HG02870 (cell line): ENCODE data around the gene ZNF487.
"Not testable (repeated sequence)": the region's sequence is repeated elsewhere in the genome, so short reads cannot be mapped to it uniquely, and the experiment has no call there.

Experiments used
- ATAC-seq: cut with Tn5 transposase; IDR thresholded peaks from one replicate; pipeline ENCODE4 v1.9.1; 2021; ENCODE audit warnings: mild to moderate bottlenecking, moderate library complexity; ENCODE audit not compliant: unreplicated experiment

Gene ZNF487

DNA sequence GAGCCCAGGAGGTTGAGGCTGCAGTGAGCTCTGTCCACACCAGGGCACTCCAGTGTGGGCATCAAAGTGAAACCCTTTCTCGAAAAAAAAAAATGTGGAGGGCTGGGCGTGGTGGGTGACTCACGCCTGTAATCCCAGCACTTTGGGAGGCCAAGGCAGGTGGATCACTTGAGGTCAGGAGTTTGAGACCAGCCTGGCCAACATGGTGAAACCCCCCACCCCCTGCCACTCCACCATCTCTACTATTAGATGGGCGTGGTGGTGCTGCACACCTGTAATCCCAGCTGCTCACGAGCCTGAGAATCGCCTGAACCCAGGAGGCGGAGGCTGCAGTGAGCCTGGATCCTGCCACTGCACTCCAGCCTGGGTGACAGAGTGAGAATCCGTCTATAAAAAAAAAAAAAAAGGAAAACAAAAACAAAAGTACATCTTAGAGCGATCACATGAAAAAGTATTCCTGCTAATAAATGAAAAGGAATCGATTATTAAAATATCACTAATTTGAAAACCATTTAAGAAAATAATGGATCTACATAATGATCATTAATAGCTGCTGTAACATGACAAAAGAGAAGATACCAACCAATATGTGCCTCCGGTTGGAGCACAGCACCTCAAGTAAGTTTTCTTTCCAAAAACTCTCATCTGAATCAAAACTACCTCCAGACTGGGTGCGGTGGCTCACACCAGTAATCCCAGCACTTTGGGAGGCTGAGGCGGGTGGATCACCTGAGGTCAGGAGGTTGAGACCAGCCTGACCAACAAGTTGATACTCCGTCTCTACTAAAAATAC lies 32.8 kb upstream of the ZNF487 start:
- no peak for ATAC-seq

DNA sequence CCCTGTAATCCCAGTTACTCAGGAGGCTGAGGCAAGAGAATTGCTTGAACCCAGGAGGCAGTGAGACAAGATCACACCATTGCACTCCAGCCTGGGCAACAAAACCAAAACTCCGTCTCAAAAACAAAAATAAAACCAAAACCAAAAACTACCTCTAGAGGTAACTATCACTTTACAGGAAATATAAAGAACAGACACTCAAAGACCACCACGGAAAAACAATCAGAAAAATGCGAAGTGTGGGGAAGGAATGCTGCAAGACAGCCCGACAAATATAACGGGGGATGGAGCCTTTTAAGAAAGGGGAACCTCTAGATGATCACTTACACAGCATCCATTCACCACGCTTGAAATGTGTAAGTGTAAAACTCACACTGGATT lies 32.2 kb upstream of the ZNF487 start:
- no peak for ATAC-seq

DNA sequence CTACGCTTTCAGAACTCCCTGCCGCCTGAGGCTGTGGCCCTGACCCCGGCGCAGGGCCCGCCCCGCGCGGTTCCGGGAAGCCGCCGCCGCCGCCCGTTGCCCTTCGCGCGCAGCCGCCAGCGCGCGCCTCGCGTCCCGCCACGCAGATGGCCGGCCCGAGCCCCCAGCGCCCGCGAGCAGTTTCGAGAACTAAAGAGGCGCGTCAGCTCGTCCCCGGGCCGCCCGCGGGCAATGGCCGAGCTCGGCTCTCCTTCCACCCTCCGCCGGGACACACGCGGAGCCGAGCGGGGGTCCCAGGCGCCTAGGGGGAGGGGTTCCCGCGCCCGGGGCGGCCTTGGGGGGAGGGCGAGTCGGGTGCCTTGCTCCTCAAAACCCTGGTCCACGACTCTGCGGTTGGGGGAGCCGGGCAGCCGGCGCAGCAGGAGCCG lies 29.7 kb upstream of the ZNF487 start:
- peak; percentile 12 for ATAC-seq

DNA sequence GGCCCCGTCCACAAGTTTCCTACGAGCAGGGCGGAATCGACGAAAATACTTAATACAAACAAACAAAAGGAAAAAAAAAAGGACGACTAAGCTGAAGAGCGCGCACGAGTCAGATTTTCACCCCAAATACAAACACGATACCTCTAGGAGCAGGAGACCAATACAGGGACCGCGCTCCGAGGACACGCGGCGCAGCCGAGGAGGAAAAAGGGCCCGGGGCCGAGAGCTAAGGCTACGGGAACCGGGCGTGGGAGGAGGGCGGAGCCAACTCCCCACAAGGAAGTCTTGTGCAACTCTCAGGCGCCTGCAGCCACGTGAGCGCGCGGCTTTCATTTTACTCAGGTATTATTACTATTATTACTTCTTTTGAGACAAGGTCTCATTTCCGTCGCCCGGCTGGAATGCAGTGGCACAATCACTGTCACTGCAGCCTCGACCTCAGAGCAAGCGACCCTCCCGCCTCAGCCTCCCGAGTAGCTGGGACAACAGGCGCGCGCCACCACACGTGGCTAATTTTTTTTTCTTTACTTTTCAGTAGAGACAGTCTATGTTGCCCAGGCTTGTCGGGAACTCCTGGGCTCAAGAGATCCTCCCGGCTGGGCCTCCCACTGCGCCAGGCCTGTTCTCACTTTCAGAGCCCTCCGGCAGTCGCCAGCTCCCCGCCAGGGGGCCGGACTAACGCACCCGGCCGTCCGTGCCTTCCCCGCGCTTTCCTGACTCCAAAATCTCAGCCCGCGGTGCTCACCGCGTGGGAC lies 29.2 kb upstream of the ZNF487 start:
- ATAC-seq, result peak; percentile 47

DNA sequence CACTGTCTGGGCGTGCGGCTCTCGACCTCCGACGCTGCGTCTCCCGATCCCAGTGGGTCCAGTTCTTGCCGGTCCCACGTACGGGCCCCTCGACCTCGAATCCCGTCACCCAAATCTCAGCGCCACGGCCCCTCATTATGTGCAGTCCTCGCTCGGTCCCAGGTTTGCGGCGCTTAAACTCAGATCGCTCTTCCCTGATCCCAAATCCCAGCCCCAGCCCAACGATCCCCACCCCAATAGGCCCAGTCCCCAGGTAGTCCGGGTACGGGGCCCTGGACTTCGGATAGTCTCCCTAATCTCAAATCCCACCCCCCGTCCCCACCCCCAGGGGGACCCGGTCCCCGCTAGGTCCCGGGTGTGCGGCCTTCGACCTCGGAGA lies 28.6 kb upstream of the ZNF487 start:
- peak; percentile 0 for ATAC-seq

DNA sequence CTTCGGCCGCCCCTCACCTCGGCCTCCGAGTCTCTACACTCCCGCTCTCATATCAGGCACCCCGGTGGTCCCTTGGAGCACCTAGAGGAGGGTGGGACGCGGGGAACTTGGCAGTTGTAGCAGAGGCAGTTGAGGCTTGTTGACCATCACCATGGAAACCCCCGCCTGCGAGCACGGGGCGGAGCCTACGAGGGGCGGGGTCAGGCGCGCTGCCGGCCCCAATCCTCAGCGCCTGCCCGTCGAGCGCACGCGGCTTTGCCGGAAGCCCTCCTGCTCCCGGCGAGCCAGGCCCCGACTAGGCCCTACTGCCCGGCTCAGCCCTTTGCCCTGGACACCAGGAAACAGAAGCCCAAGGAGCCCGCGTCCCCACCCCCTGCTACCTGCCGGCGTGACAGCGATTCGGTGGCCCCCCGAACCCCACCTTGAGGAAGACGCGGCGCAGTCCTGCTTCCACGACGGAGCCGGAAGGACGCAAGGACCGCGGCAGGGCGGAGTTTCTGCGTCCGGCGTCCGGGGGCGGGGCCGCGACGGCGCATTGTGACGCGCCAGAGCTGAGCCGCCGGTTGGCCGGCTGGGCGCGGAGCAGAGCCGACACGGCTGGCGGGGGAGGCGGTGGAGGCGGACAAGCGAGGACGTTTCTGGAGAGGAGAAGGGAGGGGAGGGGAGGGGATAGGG lies 28.1 kb upstream of the ZNF487 start, which contains the start of gene HNRNPF:
TSS of gene HNRNPF (minus strand) at position 477 of the 675 bp plus-strand sequence. CDS start 21,302 bp downstream, outside the sequence.
- peak; percentile 60 for ATAC-seq

DNA sequence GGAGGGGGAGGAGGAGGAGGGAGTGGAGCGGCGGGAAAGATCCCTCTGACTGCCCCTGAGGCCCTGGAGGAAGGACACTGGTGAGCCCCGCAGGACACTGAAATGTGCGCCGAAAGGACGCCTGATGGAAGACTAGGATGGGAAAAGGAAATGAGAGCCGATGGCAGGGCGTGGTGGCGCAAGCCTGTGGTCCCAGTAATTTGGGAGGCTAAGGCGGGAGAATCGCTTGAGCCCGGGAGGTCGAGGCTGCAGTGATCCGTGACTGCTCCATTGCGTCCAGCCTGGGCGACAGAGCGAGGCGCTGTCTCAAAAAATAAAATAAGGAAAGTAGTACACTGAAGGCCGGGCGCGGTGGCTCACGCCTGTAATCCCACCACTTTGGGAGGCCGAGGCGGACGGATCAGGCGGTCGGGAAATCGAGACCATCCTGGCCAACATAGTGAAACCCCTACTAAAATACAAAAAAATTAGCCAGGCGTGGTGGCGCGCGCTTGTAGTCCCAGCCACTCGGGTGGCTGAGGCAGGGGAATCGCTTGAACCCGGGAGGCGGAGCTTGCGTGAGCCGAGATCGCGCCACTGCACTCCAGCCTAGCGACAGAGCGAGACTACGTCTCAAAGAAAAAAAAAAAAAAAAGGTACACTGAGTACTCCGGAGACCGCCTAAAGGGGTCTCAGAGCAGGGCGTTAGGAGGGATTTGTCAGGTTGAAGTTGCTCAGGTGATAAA lies 27.4 kb upstream of the ZNF487 start:
- ATAC-seq, result peak; percentile 0

DNA sequence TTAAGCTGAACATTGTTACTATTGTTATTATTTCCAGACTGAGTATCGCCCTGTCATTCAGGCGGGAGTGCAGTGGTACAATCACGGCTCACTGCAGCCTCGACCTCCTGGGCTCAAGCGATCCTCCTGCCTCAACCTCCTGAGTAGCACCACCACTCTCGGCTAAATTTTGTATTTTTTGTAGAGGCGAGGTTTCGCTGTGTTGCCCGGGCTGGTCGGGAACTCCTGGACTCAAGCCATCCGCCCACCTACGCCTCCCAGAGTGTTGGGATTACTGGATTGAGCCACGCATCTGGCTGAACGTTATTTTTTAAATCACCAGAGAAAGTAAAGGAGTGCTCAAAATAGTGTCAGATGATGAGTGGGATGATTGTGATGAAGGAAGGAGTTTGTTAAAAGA lies 26.6 kb upstream of the ZNF487 start:
- ATAC-seq, result no peak

DNA sequence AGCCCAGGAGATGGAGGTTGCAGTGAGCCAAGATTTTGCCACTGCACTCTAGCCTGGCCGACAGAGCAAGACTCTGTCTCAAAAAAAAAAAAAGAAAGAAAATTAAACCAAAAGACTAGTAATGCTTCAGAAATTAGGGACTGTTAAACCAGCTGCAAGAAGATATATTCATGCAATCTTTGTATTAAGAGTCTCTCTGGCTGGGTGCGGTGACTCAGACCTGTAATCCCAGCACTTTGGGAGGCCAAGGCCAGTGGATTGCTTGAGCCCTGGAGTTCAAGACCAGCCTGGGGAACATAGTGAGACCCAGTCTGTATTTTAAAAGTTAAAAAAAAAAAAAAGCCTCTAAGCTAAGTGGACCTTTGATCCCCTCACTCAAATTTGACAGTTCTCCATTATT lies 25.4 kb upstream of the ZNF487 start:
- no peak for ATAC-seq

DNA sequence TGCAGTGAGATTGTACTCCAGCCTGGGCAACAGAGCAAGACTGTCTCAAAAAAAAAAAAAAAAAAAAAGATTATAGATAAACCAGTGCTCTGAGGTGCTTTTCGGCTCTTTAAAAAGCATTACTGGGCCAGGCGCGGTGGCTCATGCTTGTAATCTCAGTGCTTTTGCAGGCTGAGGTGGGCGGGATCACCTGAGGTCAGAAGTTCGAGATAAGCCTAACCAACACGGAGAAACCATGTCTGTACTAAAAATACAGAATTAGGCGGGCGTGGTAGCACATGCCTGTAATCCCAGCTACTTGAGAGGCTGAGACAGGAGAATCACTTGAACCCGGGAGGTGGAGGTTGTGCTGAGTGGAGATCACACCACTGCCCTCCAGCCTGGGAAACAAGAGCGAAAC lies 21.4 kb upstream of the ZNF487 start:
- no peak for ATAC-seq

DNA sequence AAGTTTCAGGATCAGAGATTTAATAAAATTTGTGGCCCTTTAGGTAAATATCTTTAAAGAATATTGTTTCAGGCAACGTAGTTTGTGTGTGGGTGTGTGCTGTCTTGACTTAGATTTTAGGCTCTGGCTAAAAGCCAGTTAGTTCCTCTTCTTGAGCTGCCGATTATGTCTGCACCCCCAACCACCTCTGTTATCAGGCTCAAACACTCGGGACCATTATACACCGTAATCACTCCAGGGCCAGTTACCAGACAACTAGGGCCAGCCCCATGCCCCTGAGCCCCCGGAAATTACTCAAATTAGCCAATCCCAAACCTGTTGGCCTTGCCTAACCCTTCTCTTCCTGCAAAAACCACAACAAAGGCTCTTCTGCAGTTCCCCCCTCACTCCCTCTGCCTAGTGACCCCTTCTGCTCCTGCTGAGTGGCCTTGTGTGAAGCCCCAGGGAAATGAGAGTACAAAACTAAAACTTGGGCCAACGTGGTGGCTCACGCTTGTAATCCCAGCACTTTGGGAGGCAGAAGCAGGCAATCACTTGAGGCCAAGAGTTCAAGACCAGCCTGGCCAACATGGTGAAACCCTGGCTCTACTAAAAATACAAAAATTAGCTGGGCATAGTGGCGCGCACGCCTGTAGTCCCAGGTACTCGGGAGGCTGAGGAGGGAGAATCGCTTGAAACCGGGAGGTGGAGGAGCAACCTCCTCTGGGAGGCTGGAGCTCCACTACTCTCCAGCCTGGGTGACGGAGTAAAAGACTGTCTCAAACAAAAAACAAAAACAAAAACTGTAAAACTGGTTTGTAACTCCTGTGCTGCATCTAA lies 18.8 kb upstream of the ZNF487 start:
- ATAC-seq, result no peak

DNA sequence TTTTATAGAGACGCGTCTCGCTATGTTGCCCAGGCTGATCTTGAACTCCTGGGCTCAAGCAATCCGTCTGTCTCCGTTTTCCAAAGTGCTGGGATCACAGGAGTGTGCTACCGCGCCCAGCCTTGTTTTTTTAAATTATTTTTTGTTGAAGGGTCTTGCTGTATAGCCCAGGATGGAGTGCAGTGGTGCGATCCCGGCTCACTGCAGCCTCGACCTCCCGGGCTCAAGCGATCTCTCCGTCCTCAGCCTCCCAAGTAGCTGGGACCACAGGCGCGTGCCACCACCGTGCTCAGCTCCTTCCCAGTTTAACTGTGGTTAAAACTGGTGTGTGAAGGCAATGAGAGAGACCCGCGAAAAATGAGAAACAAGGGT lies 16.9 kb upstream of the ZNF487 start:
- ATAC-seq, result no peak

DNA sequence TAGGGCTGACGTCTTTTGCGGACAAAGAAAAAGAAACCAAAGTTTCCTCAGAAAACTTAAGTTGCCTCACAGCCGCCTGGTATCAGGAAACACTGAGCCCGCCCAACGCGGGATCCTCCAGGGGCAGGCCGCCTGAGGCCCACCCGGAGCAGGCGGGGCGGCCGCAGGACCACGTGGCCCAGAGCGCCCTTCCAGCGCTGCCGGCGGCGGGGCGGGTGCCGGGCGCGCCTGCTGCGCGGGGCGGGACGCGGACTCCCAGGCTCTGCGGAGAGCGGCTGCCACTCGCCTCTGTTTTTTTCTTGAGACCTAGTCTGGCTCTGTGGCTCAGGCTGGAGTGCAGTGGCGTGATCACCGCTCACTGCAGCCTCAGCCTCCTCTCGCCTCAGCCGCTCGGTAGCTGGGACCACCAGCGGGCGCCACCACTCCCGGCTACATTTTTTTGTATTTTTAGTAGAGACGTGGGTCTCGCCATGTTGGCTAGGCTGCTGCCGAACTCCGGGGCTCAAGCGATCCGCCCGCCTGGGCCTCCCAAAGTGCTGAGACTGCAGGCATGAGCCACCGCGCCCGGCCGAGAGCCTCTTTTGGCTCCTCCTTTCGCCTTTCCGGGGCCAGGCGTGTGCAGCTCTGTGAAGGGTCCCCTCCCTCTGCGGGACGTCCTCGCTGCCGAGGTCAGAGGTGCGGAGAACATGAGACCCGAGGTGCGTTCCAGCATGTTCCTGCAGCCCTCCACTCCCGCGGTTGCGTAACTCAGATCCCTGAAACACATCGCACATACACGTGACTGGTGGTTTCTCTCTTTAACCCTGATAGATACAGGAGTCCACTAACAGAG lies 16.3 kb upstream of the ZNF487 start:
- peak; percentile 83 for ATAC-seq

DNA sequence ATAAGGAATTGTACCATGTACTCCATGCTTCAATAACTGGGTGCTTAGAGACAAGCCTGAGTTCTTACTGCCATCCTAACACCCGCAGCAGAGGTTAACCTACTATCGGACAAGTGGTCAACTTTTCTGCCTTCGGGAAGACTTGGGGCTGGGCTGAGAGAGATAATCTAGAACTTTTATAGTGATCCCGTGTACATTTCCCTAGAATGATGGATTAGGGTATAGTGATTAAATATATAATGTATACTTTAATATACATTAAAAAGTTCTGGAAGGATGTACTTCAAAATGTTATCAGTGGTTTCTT lies 15.8 kb upstream of the ZNF487 start:
- no peak for ATAC-seq

DNA sequence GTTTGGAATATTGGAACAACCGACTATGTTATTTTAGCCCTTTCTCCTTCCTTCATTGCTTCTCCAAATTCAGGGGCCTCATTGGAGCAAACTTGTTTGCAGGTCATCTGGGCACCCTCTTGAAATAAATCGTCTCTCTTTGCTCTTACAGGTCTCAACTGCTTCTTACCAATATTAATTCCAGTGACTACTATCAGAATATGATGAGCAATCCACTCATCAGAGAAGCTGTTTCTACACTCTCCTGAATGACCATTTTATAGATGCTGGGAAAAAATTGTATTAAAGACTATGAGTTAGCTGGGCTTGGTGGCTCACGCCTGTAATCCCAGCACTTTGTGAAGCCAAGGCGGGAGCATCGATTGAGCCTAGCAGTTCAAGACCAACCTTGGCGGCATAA lies 15.4 kb upstream of the ZNF487 start:
- ATAC-seq, result no peak

DNA sequence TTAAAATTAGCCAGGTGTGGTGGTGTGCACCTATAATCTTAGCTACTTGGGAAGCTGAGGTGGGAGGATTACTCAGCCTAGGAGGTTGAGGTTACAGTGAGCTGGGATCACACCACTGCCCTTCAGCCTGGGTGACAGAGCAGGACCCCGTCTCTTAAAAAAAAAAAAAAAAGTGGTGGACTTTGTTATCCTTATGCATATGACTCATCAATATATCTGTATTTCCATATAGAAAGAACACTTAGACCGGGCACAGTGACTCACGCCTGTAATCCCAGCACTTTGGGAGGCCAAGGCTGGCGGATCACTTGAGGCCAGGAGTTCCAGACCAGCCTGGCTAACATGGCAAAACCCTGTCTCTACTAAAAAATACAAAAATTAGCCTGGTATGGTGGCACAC lies 15.0 kb upstream of the ZNF487 start:
- not testable (repeated sequence) for ATAC-seq

DNA sequence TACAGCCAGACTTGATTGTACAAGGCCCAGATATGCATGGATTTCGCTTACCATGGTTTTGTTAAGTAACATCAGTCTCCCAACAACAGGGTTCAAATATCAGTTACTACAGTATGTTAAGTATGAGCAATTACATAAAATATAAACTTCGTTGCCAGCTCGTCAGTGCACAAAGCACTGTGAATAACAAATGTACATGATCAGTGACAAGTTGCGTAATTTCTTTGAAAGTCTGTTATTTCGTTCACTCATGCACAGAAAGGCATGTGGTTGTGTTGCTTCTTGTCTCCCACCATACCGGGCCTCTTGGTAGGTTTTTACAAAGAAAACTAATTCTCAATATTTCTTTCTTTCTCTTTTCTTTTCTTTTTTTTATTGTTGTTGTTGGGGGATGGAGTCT lies 12.5 kb upstream of the ZNF487 start:
- ATAC-seq, result no peak

DNA sequence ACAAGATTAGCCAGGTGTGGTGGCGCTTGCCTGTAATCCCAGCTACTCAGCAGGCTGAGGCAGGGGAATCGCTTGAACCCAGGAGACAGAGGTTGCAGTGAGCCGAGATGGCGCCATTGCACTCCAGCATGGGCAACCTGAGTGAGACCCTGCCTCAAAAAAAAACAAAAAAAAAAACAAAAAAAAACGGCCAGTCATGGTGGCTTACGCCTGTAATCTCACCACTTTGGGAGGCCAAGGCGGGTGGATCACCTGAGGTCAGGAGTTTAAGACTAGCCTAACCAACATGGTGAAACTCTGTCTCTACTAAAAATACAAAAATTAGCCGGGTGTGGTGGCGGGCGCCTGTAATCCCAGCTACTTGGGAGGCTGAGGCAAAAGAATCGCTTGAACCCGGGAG lies 10.4 kb upstream of the ZNF487 start:
- not testable (repeated sequence) for ATAC-seq

DNA sequence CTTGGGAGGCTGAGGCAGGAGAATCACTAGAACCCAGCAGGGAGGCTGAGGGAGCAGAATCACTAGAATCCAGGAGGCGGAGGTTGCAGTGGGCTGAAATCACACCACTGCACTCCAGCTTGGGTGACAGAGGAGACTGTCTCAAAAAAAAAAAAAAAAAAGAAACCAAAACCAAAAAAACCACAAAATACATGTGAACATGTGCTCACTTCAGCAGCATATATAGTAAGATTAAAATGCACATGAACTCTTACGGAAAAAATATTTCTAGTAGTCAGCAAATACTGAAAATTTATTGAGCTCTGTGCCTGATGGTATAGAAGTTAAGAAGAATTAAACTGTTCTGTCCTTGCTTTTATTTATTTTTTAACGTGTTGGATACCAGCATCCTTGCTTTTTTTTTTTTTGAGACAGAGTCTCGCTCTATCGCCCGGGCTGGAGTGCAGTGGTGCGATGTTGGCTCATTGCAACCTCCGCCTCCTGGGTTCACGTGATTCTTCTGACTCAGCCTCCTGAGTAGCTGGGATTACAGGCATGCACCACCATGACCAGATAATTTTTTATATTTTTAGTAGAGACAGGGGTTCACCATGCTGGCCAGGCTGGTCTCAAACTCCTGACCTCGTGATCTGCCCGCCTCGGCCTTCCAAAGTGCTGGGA lies 9.6 kb upstream of the ZNF487 start:
- ATAC-seq, result no peak
